ENCODE results near the gene PECR. TPM values are rescaled to one million over a fixed set of nuclear protein-coding genes. Genes with fewer than 3 reads are reported as not detected.

The PECR gene
- total RNA-seq, 3 donors from 2014 or later = 19.6 to 31.8 (median 28.8) TPM

GRCh38 chr2:216069028-216069427 lies 12.6 kb downstream of the PECR start:
- no peak for TF ChIP-seq CTCF (IDR thresholded peaks at IDR 0.05)
- Histone ChIP-seq H3K9me3 (no peaks in the 10 kb centered on the region), H3K4me3 (no peak overlapping the region), H3K36me3 (ENCODE audit: low read depth) (no peaks in the 10 kb centered on the region), H3K4me1 (ENCODE audit: low read depth) (no peaks in the 10 kb centered on the region)
- DNase-seq (no peak), ATAC-seq (no peak)
- intact Hi-C loops (cut with DNase I, micrococcal nuclease) = no loop called here

DNA sequence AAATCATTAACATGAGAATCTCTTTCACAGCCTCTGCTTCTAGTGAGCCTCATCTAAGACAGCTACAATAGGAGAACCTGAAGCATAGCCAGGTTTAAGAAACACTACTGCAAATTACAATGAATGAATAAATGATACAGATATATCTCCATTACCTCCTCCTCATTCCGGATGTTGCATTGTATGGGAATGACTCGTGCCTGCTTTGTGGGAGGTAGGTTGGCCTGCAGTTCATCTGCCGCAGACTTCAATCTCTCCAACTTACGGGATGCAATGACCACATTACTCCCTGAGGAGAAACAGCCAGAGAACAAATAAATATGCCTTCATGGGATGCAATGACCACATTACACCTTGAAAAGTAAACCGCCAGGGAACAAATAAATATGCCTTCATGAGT lies 15.4 kb downstream of the PECR start:
- no peak for TF ChIP-seq CTCF (IDR thresholded peaks at IDR 0.05)
- intact Hi-C loops (cut with DNase I, micrococcal nuclease) = no loop called here
- Histone ChIP-seq H3K4me3 (no peak overlapping the region), H3K36me3 (ENCODE audit: low read depth) (no peaks in the 10 kb centered on the region), H3K4me1 (ENCODE audit: low read depth) (no peaks in the 10 kb centered on the region), H3K9me3 (no peaks in the 10 kb centered on the region)
- ATAC-seq = no peak
- DNase-seq = no peak

- intact Hi-C loops (cut with DNase I, micrococcal nuclease) = no loop called here
- Histone ChIP-seq H3K4me1 (ENCODE audit: low read depth) (no peaks in the 10 kb centered on the region), H3K9me3 (no peaks in the 10 kb centered on the region), H3K36me3 (ENCODE audit: low read depth) (no peaks in the 10 kb centered on the region), H3K4me3 (no peak overlapping the region)
- DNase-seq = no peak
- no peak for TF ChIP-seq CTCF (IDR thresholded peaks at IDR 0.05)
- ATAC-seq = no peak
Observed at GRCh38 chr2:216064665-216065064, 16.9 kb downstream of the PECR start.

- TF ChIP-seq CTCF (IDR thresholded peaks at IDR 0.05) = no peak
- H3K9me3 ChIP-seq = no peaks in the 10 kb centered on the region
- H3K4me3 ChIP-seq = no peak overlapping the region
- no peaks in the 10 kb centered on the region for H3K4me1 ChIP-seq (ENCODE audit: low read depth)
- no peak for ATAC-seq
- no peak for DNase-seq
- intact Hi-C loops (cut with DNase I, micrococcal nuclease) = no loop called here
- no peaks in the 10 kb centered on the region for H3K36me3 ChIP-seq (ENCODE audit: low read depth)
Observed at GRCh38 chr2:216064014-216064630, 17.5 kb downstream of the PECR start.

DNA sequence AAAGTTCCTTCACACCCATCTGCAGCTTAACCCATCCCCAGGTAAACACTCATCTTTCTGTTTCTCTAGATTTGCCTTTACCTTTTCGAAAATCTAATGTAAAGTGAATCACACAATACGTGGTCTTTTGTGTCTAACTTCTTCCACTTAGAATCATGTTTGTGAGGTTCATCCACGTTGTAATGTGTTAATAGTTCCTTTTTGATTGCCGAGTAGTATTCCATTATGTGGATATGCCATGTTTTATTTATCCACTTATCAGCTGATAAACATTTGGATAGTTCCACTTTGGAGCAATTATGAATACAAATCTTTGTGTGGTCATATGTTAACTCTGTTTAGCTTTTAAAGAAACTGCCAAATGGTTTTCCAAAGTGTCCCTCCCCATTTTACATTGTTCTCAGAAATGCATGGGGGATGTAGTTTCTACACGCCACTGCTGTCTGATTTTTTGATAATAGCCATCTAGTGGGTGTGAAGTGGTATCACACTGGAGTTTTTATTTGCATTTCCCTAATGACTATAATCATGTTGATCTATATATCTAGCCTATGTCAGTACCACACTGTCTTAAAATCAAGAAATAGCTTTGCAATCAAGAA lies 22.3 kb downstream of the PECR start:
- H3K4me3 ChIP-seq = no peak overlapping the region
- TF ChIP-seq CTCF (IDR thresholded peaks at IDR 0.05) = no peak
- no peaks in the 10 kb centered on the region for H3K9me3 ChIP-seq
- intact Hi-C loops (cut with DNase I, micrococcal nuclease) = no loop called here
- H3K36me3 ChIP-seq (ENCODE audit: low read depth) = no peaks in the 10 kb centered on the region
- DNase-seq (no peak), ATAC-seq (no peak)
- peaks cover 14% of the 10 kb centered on the region for H3K4me1 ChIP-seq (ENCODE audit: low read depth)

All from mucosa of descending colon (tissue), 3 donors.